Osteoblast (primary cell): Measurements from ENCODE around the gene ANGPTL2. TPM values are rescaled to one million over a fixed set of nuclear protein-coding genes. Genes with fewer than 3 reads are reported as not detected.

ENCODE experiments used
- DNase-seq: peaks from one replicate; pipeline ENCODE4 v3.0.0; 2011; ENCODE audit warnings: low spot score, mixed read lengths; ENCODE audit not compliant: insufficient read length; ENCODE audit errors: missing footprints
- H2AFZ ChIP-seq: 2 replicates; pipeline ENCODE4 v1.6.0; 2011; ENCODE audit warnings: mild to moderate bottlenecking, low read length
- H3K27ac ChIP-seq: 2 replicates; pipeline ENCODE4 v1.5.1; 2011; ENCODE audit warnings: mild to moderate bottlenecking, low read depth, low read length, moderate library complexity
- H3K27me3 ChIP-seq: 2 replicates; pipeline ENCODE4 v1.6.0; 2012; ENCODE audit warnings: mild to moderate bottlenecking, control low read depth, inconsistent platforms, low read length, moderate library complexity; ENCODE audit not compliant: insufficient read depth
- H3K36me3 ChIP-seq: 2 replicates; pipeline ENCODE4 v1.5.1; 2011; ENCODE audit warnings: mild to moderate bottlenecking, low read length, control low read depth, moderate library complexity; ENCODE audit not compliant: insufficient read depth
- H3K4me1 ChIP-seq: 2 replicates; pipeline ENCODE4 v1.5.1; 2011; ENCODE audit warnings: mild to moderate bottlenecking, low read length, control low read depth, moderate library complexity; ENCODE audit not compliant: insufficient read depth
- H3K4me2 ChIP-seq: 2 replicates; pipeline ENCODE4 v1.6.0; 2011; ENCODE audit warnings: mild to moderate bottlenecking, low read length; ENCODE audit not compliant: insufficient read depth
- H3K4me3 ChIP-seq: fragments of 200-600 bp; sonication (generic); 3 replicates; pipeline ENCODE4 v1.5.1; 2012; ENCODE audit warnings: mild to moderate bottlenecking, low read length, inconsistent platforms; ENCODE audit not compliant: insufficient read depth
- H3K79me2 ChIP-seq: 2 replicates; pipeline ENCODE4 v1.6.0; 2012; ENCODE audit warnings: mild to moderate bottlenecking, low read length, control low read depth, inconsistent platforms; ENCODE audit not compliant: insufficient read depth
- H3K9me3 ChIP-seq: 2 replicates; pipeline ENCODE4 v1.5.1; 2011; ENCODE audit warnings: low read depth, low read length, control low read depth
- H4K20me1 ChIP-seq: 2 replicates; pipeline ENCODE4 v1.6.0; 2012; ENCODE audit warnings: mild to moderate bottlenecking, low read length, control low read depth; ENCODE audit not compliant: insufficient read depth
- total RNA-seq: library from RNA; depleted of rRNA; stranded (reverse); fragments of >200 nt; gene quantifications from 2 replicates; pipeline ENCODE4 v1.2.3, GENCODE V29; 2012
- TF ChIP-seq, protein P1 (sequence below): IDR thresholded peaks from 2 replicates; pipeline ENCODE4 v1.5.1; 2011; ENCODE audit warnings: mild to moderate bottlenecking, low read depth, low read length, moderate library complexity; ENCODE audit errors: extremely low read depth

Gene ANGPTL2
- total RNA-seq, 1 donor, result 39.8 TPM

DNA sequence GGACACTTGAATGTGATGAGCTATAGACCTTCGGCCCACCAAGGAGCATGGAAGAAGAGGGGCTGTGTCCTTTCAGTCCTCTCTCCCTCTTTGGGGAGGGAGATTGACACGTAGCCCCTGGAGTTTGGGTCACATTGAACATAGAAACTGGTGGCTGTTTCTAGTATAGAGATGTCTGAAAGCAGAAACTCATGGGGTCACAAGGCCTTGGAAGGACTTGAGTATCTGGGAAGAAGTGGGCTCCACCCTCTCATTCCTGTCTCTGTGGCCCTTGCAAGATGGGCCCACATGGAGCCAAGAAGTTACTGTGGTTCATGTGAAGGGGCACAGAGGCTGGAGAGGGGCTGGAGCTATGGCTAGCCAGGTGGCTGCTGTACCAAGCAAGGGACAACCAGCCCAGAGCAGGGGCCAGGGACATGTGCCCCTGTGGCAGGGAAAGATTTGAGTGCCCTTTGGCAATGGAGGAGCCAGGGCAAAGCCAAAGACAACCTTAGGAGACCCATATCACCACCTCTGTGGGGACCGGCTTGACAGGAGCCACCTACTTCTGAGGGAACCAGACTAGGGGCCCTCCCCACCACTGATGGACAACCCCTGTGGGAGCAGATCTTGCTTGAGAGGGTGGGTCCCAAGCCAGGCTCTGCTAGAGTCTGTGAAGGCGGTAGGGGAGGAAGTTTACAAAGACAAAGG, 12.8 kb upstream of the ANGPTL2 start:
- Histone ChIP-seq H3K27ac (no peak overlapping the region), H2AFZ (no peak overlapping the region), H4K20me1 (no peaks in the 10 kb centered on the region), H3K4me1 (peaks cover 47% of the 10 kb centered on the region), H3K27me3 (peaks cover 4% of the 10 kb centered on the region), H3K9me3 (no peaks in the 10 kb centered on the region), H3K36me3 (no peaks in the 10 kb centered on the region), H3K4me2 (no peak overlapping the region), H3K4me3 (no peak overlapping the region), H3K79me2 (no peaks in the 10 kb centered on the region)
- TF ChIP-seq, protein P1, sequence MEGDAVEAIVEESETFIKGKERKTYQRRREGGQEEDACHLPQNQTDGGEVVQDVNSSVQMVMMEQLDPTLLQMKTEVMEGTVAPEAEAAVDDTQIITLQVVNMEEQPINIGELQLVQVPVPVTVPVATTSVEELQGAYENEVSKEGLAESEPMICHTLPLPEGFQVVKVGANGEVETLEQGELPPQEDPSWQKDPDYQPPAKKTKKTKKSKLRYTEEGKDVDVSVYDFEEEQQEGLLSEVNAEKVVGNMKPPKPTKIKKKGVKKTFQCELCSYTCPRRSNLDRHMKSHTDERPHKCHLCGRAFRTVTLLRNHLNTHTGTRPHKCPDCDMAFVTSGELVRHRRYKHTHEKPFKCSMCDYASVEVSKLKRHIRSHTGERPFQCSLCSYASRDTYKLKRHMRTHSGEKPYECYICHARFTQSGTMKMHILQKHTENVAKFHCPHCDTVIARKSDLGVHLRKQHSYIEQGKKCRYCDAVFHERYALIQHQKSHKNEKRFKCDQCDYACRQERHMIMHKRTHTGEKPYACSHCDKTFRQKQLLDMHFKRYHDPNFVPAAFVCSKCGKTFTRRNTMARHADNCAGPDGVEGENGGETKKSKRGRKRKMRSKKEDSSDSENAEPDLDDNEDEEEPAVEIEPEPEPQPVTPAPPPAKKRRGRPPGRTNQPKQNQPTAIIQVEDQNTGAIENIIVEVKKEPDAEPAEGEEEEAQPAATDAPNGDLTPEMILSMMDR, result no peak
- no peak for DNase-seq

DNA sequence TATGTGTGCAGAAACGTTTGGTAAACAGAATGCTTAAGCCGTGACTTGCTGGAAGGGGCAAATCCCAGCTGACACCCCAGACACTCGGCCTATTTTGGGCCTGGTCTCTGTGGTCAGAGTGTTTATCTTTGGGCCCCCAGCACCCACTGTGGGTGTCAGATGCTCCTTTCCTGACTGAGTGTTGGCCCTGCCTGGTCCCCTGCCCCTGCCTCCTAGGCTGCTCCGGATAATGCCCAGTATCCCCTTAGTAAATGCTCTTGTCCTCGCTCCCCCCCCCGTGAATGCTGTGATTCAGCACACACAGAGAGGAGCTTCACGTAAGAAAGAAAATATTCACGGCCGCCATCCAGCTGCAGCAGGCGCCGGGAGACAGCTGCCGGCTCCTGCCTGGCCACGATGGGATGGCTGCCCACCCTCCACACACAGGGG, 11.3 kb upstream of the ANGPTL2 start:
- H3K4me1 ChIP-seq, result peaks cover 47% of the 10 kb centered on the region

DNA sequence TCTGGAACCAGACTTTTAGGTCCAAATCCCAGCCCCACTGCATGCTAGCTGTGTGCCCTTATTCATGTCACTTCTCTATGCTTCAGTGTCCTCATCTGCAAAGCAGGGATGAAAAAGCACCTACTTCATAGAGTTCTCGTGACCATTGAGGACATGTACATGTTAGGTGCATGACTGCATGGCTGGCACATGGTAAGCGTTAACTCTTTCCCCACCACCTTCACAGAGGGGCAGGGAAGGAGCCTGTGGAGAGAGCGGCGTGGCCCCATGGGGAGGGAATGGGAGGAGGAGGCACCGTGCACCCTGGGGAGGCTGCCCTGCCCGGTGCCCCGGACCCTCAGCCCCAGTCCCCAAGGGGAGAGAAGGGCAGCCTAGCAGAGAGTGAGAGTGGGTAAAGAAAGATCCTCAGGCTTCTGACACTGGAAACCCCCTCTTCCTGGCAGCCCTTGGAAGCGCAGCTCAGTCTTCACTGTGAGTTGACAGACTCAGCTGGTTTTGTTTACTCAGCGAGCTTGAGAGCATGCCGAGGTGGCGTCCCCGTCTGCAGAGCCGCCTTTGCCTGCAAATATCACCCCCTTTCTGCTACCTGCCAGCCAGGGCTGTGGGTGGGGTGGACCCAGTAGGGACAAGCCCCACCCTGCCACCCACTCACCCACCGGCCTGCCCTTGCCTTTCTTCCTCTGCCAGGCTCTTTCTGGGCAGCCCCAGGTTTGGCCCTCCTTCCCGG, 10.6 kb upstream of the ANGPTL2 start:
- Histone ChIP-seq H3K4me3 (peak overlapping the region; percentile 40), H3K4me2 (peak overlapping the region; percentile 63)

More for the DNA sequence above, 11.3 kb upstream of the ANGPTL2 start:
- no peaks in the 10 kb centered on the region for H4K20me1 ChIP-seq
- DNase-seq, result peak; percentile 95
- H2AFZ ChIP-seq, result peak overlapping the region; percentile 68
- TF ChIP-seq, protein P1, result no peak
- H3K9me3 ChIP-seq, result no peaks in the 10 kb centered on the region
- H3K36me3 ChIP-seq, result no peaks in the 10 kb centered on the region
- peak overlapping the region; percentile 89 for H3K27ac ChIP-seq
- H3K4me2 ChIP-seq, result peak overlapping the region; percentile 63
- no peak overlapping the region for H3K4me3 ChIP-seq
- peaks cover 4% of the 10 kb centered on the region for H3K27me3 ChIP-seq
- H3K79me2 ChIP-seq, result no peaks in the 10 kb centered on the region

More for the DNA sequence above, 10.6 kb upstream of the ANGPTL2 start:
- DNase-seq, result no peak
- Histone ChIP-seq H3K9me3 (no peaks in the 10 kb centered on the region), H3K79me2 (no peaks in the 10 kb centered on the region), H3K27ac (peak overlapping the region; percentile 89), H2AFZ (peak overlapping the region; percentile 68), H3K27me3 (peaks cover 4% of the 10 kb centered on the region), H4K20me1 (no peaks in the 10 kb centered on the region), H3K4me1 (peaks cover 51% of the 10 kb centered on the region), H3K36me3 (no peaks in the 10 kb centered on the region)
- TF ChIP-seq, protein P1, result no peak
